ENCODE measurements around the gene HNF4A. TPM values are rescaled to one million over a fixed set of nuclear protein-coding genes. Genes with fewer than 3 reads are reported as not detected.

Gene HNF4A
- total and polyA plus RNA-seq, 2 of the 13 experiments (the other 11 are each of a cell fraction or from before 2014, with no cell fraction given) = 80.9 to 169 TPM

GRCh38 chr20:44422083-44422482, 66.6 kb downstream of the HNF4A start (continued):
- peak; percentile 76 for TF ChIP-seq FOSL2 (CRISPR knock-in tag; IDR thresholded peaks at IDR 0.05)
- TF ChIP-seq ZNF333 (CRISPR knock-in tag; IDR thresholded peaks at IDR 0.05; ENCODE audit: borderline replicate concordance) = no peak
- no peak for TF ChIP-seq PHF21A (CRISPR knock-in tag; IDR thresholded peaks at IDR 0.05)
- TF ChIP-seq ZNF124 (CRISPR knock-in tag; IDR thresholded peaks at IDR 0.05) = no peak
- 0 out of 2 replicates have a peak, but pooled peaks have one; percentile 16 for TF ChIP-seq HNF1B (CRISPR knock-in tag; IDR thresholded peaks at IDR 0.05)
- TF ChIP-seq ZNF883 (CRISPR knock-in tag; IDR thresholded peaks at IDR 0.05; ENCODE audit: not compliant biosample characterization) = no peak
- TF ChIP-seq ZNF160 (CRISPR knock-in tag; IDR thresholded peaks at IDR 0.05) = no peak
- TF ChIP-seq EHMT2 (IDR thresholded peaks at IDR 0.05; ENCODE audit: borderline replicate concordance, low read depth, low read length) = no peak
- no peak for TF ChIP-seq IRX3 (CRISPR knock-in tag; IDR thresholded peaks at IDR 0.05; ENCODE audit: borderline replicate concordance, low read depth)
- no peak for TF ChIP-seq HMGXB3 (CRISPR knock-in tag; IDR thresholded peaks at IDR 0.05; ENCODE audit: borderline replicate concordance)
- no peak for TF ChIP-seq SP140L (CRISPR knock-in tag; IDR thresholded peaks at IDR 0.05; ENCODE audit: borderline replicate concordance)
- TF ChIP-seq HNRNPUL1 (IDR thresholded peaks at IDR 0.05; ENCODE audit: low read depth, low read length) = no peak
- TF ChIP-seq SP4 (CRISPR knock-in tag; IDR thresholded peaks at IDR 0.05) = no peak
- TF ChIP-seq MEF2D (CRISPR knock-in tag; IDR thresholded peaks at IDR 0.05) = peak; percentile 19; the same call in 1 of the 2 replicates
- no peak for TF ChIP-seq NR2F6 (IDR thresholded peaks at IDR 0.05)
- no peak for TF ChIP-seq NR2F6 (CRISPR knock-in tag; IDR thresholded peaks at IDR 0.05)
- TF ChIP-seq KAT7 (CRISPR knock-in tag; IDR thresholded peaks at IDR 0.05; ENCODE audit: borderline replicate concordance) = no peak
- TF ChIP-seq HOXA3 (CRISPR knock-in tag; IDR thresholded peaks at IDR 0.05) = no peak
- TF ChIP-seq RXRA (CRISPR knock-in tag; IDR thresholded peaks at IDR 0.05) = no peak
- no peak for TF ChIP-seq GTF3A (CRISPR knock-in tag; conservative IDR thresholded peaks at IDR 0.05)
- peak; percentile 63; the same call in 1 of the 2 replicates for TF ChIP-seq RBFOX2 (IDR thresholded peaks at IDR 0.05; ENCODE audit: low read depth, low read length)
- no peak for TF ChIP-seq CSRNP1 (CRISPR knock-in tag; IDR thresholded peaks at IDR 0.05)
- TF ChIP-seq ZNF724P (CRISPR knock-in tag; IDR thresholded peaks at IDR 0.05; ENCODE audit: borderline replicate concordance) = 0 out of 2 replicates have a peak, but pooled peaks have one; percentile 24
- 0 out of 2 replicates have a peak, but pooled peaks have one; percentile 33 for TF ChIP-seq ZBTB38 (CRISPR knock-in tag; IDR thresholded peaks at IDR 0.05)
- TF ChIP-seq PHF5A (CRISPR knock-in tag; IDR thresholded peaks at IDR 0.05; ENCODE audit: low read depth, unreplicated experiment) = no peak
- TF ChIP-seq MEIS2 (CRISPR knock-in tag; IDR thresholded peaks at IDR 0.05) = no peak
